G401 (cell line): Measurements from ENCODE around the gene EPHA6. TPM values are rescaled to one million over a fixed set of nuclear protein-coding genes. Genes with fewer than 3 reads are reported as not detected.
"Not testable (repeated sequence)": the region's sequence is repeated elsewhere in the genome, so short reads cannot be mapped to it uniquely, and the experiment has no call there.

ENCODE experiments used
- DNase-seq: peaks from one replicate; pipeline ENCODE4 v3.0.0-alpha.2; 2015; ENCODE audit warnings: low spot score
- in situ Hi-C: cut with HindIII; loops from 2 replicates; pipeline ENCODE4 v1.10.0; 2016; ENCODE audit warnings: low sequenced_read_pairs, mixed read lengths
- total RNA-seq: library from RNA; depleted of rRNA; stranded (reverse); fragments of >200 nt; shearing (Covaris generic); gene quantifications from 2 replicates; pipeline ENCODE4 v1.2.3, GENCODE V29; 2014

EPHA6 gene
- total RNA-seq, 1 experiment from 2014 or later, result not detected

GRCh38 chr3:96877510-96877909, 63.1 kb downstream of the EPHA6 start:
- no peak for DNase-seq
- in situ Hi-C loops, result no loop called here

DNA sequence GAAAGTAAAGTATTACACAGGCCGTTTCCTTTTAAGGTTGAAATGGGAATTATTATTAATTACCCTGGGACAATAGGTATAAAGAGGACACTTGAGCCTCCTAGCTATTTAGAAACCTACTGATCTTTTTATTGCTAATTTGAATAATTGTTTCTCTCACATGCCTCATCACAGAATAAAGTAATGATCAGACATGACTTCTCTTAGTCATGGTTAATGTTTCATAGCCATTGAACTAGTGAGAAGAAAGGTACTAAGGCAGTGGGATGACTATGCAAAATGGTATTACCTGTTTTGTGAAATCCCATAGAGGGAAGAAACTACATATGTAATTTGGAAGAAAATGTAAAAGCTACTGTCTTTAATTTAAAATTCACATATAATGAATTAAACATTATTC, 85.6 kb downstream of the EPHA6 start:
- in situ Hi-C loops, result no loop called here
- no peak for DNase-seq

GRCh38 chr3:96900566-96900965, 86.2 kb downstream of the EPHA6 start:
- no peak for DNase-seq
- in situ Hi-C loops, result no loop called here

DNA sequence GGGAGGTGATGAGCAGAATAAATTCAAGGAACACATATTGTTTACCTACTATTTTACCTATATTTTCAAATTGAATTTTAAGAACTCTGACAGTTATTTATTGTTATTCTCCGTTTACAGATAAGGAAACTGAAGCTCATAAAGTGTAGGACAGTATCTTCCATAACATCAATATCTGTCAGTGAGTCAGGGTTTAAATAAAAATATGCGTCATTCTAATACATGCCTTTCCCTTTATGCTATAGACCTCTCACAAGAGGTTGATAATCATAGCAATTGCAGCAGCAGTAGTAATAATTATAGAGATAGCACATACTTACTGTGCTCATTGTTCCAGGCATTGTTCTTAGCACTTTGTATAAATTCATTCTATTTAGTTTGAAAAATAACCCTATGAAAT, 101.1 kb downstream of the EPHA6 start:
- in situ Hi-C loops, result no loop called here
- no peak for DNase-seq

DNA sequence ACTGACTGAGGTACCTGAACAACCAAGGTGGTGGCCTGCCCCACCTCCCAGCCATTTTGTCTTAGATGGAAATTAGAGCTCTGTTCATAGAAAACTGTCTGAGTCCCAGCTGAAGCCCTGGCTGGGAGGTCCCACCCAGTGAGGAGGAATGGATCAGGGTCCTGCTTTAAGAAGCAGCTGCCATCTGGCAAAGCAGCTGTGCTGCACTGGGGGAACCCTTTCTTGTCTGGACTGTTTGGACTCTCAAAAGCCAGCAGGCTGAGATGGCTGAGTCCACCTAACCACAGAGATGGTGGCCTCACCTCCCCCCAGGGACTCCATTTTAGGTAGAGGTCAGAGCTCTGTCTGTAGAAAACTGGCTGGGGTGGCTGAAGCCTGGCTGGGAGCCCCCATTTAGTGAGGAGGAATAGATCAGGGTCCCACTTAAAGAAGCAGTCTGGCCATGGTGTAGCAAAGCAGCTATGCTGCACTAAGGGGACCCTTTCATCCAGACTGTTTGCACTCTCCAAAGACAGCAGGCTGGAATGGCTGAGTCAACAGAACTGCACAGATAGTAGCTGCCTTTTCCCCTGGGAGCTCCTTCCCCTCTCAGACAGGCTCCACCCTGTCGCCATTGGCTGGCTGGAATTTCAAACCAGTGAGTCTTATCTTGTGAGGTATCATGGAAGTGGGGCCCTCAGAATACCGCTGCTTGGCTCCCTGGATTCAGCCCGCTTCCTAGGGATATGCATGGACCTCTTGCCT, 116.9 kb downstream of the EPHA6 start:
- in situ Hi-C loops, result no loop called here

GRCh38 chr3:96942131-96942530, 127.7 kb downstream of the EPHA6 start:
- in situ Hi-C loops, DNase-seq: not testable (repeated sequence)

More for the DNA sequence above, 116.9 kb downstream of the EPHA6 start:
- no peak for DNase-seq

DNA sequence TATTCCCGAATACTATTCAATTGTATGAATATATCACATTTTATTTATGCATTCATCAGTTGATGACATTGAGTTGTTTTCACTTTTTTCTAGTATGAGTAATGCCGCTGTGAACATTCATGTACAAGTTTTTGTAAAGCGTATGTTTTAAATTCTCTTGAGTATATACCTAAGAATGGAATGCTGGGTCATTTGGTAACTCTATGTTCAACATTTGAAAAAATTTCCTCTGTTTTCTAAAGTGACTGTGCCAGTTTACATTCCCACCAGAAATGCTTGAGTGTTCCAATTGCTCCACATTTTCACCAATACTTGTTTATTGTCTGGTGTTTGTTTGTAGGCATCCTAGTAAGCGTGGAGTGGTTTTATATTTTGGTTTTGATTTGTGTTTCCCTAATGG, 144.5 kb downstream of the EPHA6 start:
- in situ Hi-C loops, result no loop called here
- DNase-seq, result no peak

GRCh38 chr3:96959474-96959873, 145.1 kb downstream of the EPHA6 start:
- in situ Hi-C loops, result no loop called here
- no peak for DNase-seq

DNA sequence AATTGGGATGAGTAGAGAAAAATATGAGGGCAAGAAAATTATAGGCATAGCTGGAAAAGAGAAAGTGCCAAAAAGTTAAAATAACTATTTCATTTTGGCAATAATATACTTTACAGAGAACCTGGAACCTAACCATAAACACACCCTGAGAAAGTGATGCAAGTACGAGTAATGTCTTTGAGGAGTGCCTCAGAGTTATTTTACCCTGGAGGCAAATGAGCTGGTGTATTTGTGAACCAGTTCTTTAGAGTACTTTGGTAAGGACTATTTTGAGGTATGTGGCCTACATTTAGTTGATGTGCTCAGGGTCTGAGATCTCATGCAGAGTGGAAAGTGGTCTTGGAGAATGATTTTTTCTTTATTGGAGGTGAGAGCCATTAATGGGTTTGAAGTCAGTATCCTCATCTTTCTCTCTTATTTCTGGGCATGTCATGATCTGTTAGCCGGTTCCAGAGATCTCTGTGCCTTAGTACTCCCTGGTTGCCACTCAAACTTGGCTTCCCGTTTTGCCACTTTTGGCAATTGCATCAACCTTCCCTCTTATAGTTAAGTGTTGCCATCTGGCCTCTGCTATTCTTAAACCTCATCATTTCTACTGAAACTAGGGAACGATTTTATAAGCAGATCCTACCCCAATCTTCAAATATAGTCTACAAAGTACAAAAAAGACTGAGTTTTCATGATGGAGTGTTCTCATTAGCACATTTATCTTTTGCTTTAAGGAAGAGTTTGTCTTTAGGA, 145.7 kb downstream of the EPHA6 start:
- DNase-seq, result peak; percentile 66
- in situ Hi-C loops, result no loop called here

DNA sequence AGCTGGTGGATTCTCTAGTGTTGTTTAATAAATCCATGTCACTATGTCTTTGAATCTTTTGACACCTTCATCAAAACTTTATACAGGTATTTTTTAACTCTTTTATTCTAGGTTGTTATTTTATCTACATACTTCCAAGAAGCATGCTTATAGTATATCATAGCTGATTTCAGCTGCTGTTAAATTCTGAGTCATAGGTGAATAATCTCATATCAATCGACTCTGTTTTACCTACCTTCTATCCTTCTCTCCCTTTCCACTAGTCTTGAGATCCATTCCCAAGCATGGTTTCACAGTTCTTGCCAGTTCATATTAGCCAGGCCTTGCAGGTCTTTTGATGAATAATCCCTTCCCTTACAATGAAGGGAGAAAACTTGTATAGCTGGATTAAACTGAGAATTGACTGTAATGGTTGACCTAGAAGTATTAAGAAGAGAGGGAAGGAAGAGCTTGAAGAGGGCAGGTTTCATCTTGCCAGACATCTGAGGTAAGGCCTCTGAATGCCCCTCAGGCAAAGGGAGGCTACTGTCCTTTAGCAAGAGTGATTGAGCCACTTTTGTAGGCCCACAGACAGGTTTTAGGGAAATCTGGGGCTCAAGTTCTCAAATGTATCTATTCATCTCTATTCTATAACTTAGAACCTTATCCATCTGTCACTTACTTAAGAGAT, 146.4 kb downstream of the EPHA6 start:
- DNase-seq, result no peak
- in situ Hi-C loops, result no loop called here

DNA sequence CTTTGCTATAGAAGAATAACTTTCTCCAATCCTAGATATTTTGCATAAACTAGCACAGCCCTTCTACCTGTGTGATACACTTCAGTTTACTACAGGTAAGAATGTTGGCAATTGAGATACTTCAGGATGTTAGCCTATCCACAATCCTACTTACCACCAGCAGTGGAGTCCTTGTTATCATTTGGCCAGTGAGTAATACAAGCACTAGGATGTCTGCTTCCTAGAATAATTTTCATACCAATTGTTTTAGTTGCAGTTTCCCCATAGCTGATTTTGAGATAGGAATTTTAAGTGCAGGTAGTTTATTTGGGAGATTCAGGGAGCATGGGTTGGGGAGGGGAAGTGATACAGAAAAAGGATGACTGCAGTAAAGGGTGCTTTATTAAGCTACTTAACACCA, 147.2 kb downstream of the EPHA6 start:
- DNase-seq, result no peak
- in situ Hi-C loops, result no loop called here

DNA sequence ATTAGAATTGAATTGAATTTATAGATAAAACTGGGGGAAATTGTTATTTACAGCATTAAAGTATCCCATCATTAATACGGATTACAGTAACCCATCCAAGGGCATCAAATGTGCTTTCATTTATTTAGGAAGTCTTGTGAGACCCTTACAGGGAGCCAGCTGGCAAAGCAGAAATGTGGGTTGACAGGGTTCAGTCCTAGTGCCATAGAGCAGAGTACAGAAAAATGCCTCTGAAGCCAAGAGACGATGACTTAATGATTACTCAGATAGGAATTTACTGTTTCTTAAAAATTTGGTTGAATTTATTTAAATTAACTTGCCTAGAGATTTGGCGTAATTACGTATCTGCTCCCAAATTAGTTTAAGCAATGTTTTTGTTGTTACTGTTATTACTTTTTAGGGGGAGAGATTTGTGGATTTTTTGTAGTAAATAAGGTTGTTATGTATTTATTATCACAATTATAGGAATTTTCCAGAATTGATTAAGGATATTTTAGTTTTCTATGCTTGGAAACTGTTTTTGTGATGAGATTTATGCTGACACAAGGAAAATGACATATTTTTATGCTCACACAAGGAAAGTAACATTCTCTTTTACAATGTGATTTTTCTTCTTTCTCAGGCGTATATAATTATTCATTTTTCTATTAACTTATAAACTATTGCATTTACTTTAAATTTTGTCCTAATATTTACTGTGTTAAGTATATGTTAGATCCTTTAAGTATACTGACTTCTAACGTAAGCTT, 152.0 kb downstream of the EPHA6 start:
- in situ Hi-C loops, result no loop called here
- peak; percentile 47 for DNase-seq

- DNase-seq, result no peak
- in situ Hi-C loops, result no loop called here
Observed at GRCh38 chr3:96970211-96970610, 155.8 kb downstream of the EPHA6 start.

- no peak for DNase-seq
- in situ Hi-C loops, result no loop called here
Observed at GRCh38 chr3:96977671-96978070, 163.3 kb downstream of the EPHA6 start.

- in situ Hi-C loops, DNase-seq: not testable (repeated sequence)
Observed at GRCh38 chr3:96983716-96984115, 169.3 kb downstream of the EPHA6 start.

DNA sequence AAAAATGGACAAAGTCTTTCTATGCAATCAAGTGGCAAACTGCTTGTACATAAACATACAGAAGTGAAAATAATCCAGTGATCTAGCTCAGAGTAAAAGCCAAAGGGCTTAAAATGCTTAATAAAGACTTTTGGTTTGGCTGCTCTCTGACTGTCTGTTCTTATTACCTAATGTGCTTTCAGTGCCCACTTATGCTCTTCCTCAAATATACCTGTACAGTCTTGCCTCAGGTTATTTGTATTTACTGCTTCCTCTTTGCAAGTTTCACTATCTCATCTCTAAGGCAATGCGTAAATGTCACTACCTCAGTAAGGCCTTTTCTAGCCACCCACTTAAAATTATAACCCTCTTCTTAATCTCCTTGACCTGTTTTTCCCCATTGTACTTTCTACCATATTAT, 171.8 kb downstream of the EPHA6 start:
- in situ Hi-C loops, result no loop called here
- no peak for DNase-seq

- in situ Hi-C loops, result no loop called here
Observed at GRCh38 chr3:96991231-96991630, 176.8 kb downstream of the EPHA6 start.

GRCh38 chr3:96991800-96992365, 177.5 kb downstream of the EPHA6 start:
- in situ Hi-C loops, result no loop called here
- no peak for DNase-seq

More at GRCh38 chr3:96991231-96991630, 176.8 kb downstream of the EPHA6 start:
- DNase-seq, result no peak

- DNase-seq, result no peak
- in situ Hi-C loops, result no loop called here
Observed at GRCh38 chr3:96994988-96995387, 180.6 kb downstream of the EPHA6 start.
